ENCODE results near the gene MAGED4.

GRCh38 chrX:52220936-52221335 is 36.2 kb downstream of the MAGED4 start:
- no peak for TF ChIP-seq POLR2AphosphoS5 (IDR thresholded peaks at IDR 0.05; ENCODE audit: low read depth, low read length)
- no peak for TF ChIP-seq CTCF (IDR thresholded peaks at IDR 0.05; ENCODE audit: control extremely low read depth in 1 of 3, insufficient read depth in 1 of 3, low read depth in 1 of 3, low read length in 3 of 3)
- TF ChIP-seq EZH2 (IDR thresholded peaks at IDR 0.05; ENCODE audit: low read depth, low read length, severe bottlenecking): no peak
